ENCODE measurements around the gene TM9SF1. TPM values are rescaled to one million over a fixed set of nuclear protein-coding genes. Genes with fewer than 3 reads are reported as not detected.
A peak's percentile ranks its signal among the peaks of the same experiment; 100 is the strongest.

The TM9SF1 gene
- total and polyA plus RNA-seq, 2 of the 13 experiments (the other 11 are each of a cell fraction or from before 2014, with no cell fraction given): 83.2 to 110 TPM

GRCh38 chr14:24149302-24149969 lies 45.8 kb downstream of the TM9SF1 start (continued):
- TF ChIP-seq ZSCAN20 (CRISPR knock-in tag; IDR thresholded peaks at IDR 0.05; ENCODE audit: borderline replicate concordance) (no peak), RXRA (CRISPR knock-in tag; IDR thresholded peaks at IDR 0.05) (no peak), ZBTB7A (CRISPR knock-in tag; IDR thresholded peaks at IDR 0.05) (peak; percentile 60; the same call in 1 of the 2 replicates), MAX (IDR thresholded peaks at IDR 0.05) (no peak)
- TF ChIP-seq, protein P1, sequence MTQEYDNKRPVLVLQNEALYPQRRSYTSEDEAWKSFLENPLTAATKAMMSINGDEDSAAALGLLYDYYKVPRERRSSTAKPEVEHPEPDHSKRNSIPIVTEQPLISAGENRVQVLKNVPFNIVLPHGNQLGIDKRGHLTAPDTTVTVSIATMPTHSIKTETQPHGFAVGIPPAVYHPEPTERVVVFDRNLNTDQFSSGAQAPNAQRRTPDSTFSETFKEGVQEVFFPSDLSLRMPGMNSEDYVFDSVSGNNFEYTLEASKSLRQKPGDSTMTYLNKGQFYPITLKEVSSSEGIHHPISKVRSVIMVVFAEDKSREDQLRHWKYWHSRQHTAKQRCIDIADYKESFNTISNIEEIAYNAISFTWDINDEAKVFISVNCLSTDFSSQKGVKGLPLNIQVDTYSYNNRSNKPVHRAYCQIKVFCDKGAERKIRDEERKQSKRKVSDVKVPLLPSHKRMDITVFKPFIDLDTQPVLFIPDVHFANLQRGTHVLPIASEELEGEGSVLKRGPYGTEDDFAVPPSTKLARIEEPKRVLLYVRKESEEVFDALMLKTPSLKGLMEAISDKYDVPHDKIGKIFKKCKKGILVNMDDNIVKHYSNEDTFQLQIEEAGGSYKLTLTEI (CRISPR knock-in tag; conservative IDR thresholded peaks at IDR 0.05): no peak
- TF ChIP-seq, protein P2, sequence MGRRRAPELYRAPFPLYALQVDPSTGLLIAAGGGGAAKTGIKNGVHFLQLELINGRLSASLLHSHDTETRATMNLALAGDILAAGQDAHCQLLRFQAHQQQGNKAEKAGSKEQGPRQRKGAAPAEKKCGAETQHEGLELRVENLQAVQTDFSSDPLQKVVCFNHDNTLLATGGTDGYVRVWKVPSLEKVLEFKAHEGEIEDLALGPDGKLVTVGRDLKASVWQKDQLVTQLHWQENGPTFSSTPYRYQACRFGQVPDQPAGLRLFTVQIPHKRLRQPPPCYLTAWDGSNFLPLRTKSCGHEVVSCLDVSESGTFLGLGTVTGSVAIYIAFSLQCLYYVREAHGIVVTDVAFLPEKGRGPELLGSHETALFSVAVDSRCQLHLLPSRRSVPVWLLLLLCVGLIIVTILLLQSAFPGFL (CRISPR knock-in tag; IDR thresholded peaks at IDR 0.05): no peak

DNA sequence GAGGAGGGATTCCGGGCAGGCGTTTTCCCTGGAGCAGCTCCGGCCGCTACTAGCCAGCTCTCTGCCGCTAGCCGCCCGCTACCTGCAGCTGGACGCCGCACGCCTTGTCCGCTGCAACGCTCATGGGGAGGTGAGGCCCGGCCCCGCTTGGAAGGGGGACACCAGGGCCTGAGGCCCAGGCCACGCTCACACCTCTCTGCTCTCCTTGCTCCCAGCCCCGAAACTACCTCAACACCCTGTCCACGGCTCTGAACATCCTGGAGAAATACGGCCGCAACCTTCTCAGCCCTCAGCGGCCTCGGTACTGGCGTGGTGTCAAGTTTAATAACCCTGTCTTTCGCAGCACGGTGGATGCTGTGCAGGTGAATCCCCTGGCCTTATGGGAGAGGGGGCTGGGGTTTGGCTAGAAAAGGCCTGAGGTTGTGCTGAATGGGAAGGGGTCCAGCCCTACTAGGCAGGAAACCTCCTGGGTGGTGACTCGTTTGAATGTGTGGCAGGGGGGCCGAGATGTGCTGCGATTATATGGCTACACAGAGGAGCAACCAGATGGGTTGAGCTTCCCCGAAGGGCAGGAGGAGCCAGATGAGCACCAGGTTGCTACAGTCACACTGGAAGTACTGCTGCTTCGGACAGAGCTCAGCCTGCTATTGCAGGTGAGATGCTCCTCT lies 47.3 kb downstream of the TM9SF1 start:
- H3K4me1 ChIP-seq (ENCODE audit: insufficient read depth, low read length): peaks cover 51% of the 10 kb centered on the region
- peaks cover 0 to 3% of the 10 kb centered on the region in 2 experiments; a peak in 1 of 5 replicates for H3K27me3 ChIP-seq (ENCODE audit: control insufficient read depth in 1 of 2, insufficient read depth in 2 of 2, low read length in 2 of 2)
- H3K9me3 ChIP-seq (ENCODE audit: low read length): no peaks in the 10 kb centered on the region
- peaks cover 40% of the 10 kb centered on the region for H3K79me2 ChIP-seq (ENCODE audit: insufficient read depth, low read length)
- peaks cover 40 to 56% of the 10 kb centered on the region in 2 experiments for H3K36me3 ChIP-seq (replicated peaks in 1 of 2; ENCODE audit: control insufficient read depth in 1 of 2, insufficient read depth in 2 of 2, low read length in 2 of 2)
- peak overlapping the region; percentile 86 for H3K9ac ChIP-seq (ENCODE audit: insufficient read depth, low read depth, low read length)
- WGBS (ENCODE audit: low lambda C conversion rate): 2% methylated on average over 27 of the region's 29 CpGs
- intact Hi-C loops (cut with micrococcal nuclease; ENCODE audit: unreplicated experiment) (no loop called here), in situ Hi-C loops (cut with HindIII; ENCODE audit: extremely low pct_ligation_motif_present, low pct_unique_long_range_greater_than_20kb) (loop anchor here (25.0 kb wide), 1 partner anchor 836 kb away; the partner anchor contains the start of genes BCL2L2, PABPN1 and PPP1R3E)
- H2AFZ ChIP-seq (ENCODE audit: low read length): no peak overlapping the region
- ChIA-PET POLR2A (interaction anchor here (0.9 to 8.5 kb wide), 17 partner anchors 11 to 537 kb away, joined by 3 to 279 read pairs (median 33); partner anchors contain the start of genes CHMP4A, CIDEB, DCAF11 and FITM1), CTCF (ENCODE audit: low intra/inter-chr PET ratio, low total read pairs) (interaction anchor here (1.0 kb wide), 1 partner anchor 149 kb away, joined by 3 read pairs; no protein-coding TSS in a partner anchor)
- BruUV-seq (replicated peaks): TSS peak; percentile 63
- H3K4me3 ChIP-seq (replicated peaks in 1 of 3; ENCODE audit: insufficient read depth in 1 of 3, low read depth in 2 of 3, low read length in 3 of 3): peak overlapping the region; percentile 91 to 100 (median 96)
- peaks cover 7% of the 10 kb centered on the region for H4K20me1 ChIP-seq (ENCODE audit: insufficient read depth, low read length)
- ATAC-seq (peak; percentile 5), FAIRE-seq (peak; percentile 30), DNase-seq (ENCODE audit: low spot score) (no peak)
- peak overlapping the region; percentile 45 for H3K27ac ChIP-seq (ENCODE audit: extremely low read length, insufficient read depth, low read length)
- peak overlapping the region; percentile 98 for H3K4me2 ChIP-seq (ENCODE audit: low read depth, low read length)
- TF ChIP-seq ZNF761 (CRISPR knock-in tag; conservative IDR thresholded peaks at IDR 0.05) (peak; percentile 75; the same call in 1 of the 2 replicates), CENPT (CRISPR knock-in tag; IDR thresholded peaks at IDR 0.05; ENCODE audit: low read depth) (peak; percentile 55; the same call in 1 of the 2 replicates), KLF15 (CRISPR knock-in tag; IDR thresholded peaks at IDR 0.05; ENCODE audit: borderline replicate concordance) (peak; percentile 40; the same call in 1 of the 2 replicates), MED13 (CRISPR knock-in tag; IDR thresholded peaks at IDR 0.05) (peak; percentile 91; the same call in 1 of the 2 replicates), SMARCE1 (IDR thresholded peaks at IDR 0.05; ENCODE audit: borderline replicate concordance) (no peak), ARNT2 (CRISPR knock-in tag; IDR thresholded peaks at IDR 0.05; ENCODE audit: low read depth) (0 out of 2 replicates have a peak, but pooled peaks have one; percentile 4), KLF16 (CRISPR knock-in tag; IDR thresholded peaks at IDR 0.05) (no peak), EED (CRISPR knock-in tag; IDR thresholded peaks at IDR 0.05) (peak; percentile 92), ZNF747 (CRISPR knock-in tag; IDR thresholded peaks at IDR 0.05; ENCODE audit: borderline replicate concordance) (0 out of 2 replicates have a peak, but pooled peaks have one; percentile 21), ZNF564 (CRISPR knock-in tag; IDR thresholded peaks at IDR 0.05) (no peak)
- TF ChIP-seq, protein P2 (CRISPR knock-in tag; IDR thresholded peaks at IDR 0.05): no peak
